ENCODE measurements around the gene DSG4.

- no peak for TF ChIP-seq CEBPB (IDR thresholded peaks at IDR 0.05)
- TF ChIP-seq EP300 (IDR thresholded peaks at IDR 0.05), result no peak
- TF ChIP-seq POLR2A (IDR thresholded peaks at IDR 0.05; ENCODE audit: low read length), result no peak
- TF ChIP-seq CTCF (IDR thresholded peaks at IDR 0.05), result no peak
Measured at GRCh38 chr18:31445908-31446307, 69.3 kb downstream of the DSG4 start.
